ENCODE measurements around the gene BRWD1. TPM values are rescaled to one million over a fixed set of nuclear protein-coding genes. Genes with fewer than 3 reads are reported as not detected.

BRWD1 gene
- total RNA-seq, 1 experiment from 2014 or later = 53.3 TPM

- H3K27me3 Mint-ChIP-seq (ENCODE audit: low read depth) = no peaks in the 10 kb centered on the region
- no peak overlapping the region for H3K27ac Mint-ChIP-seq
- H3K9me3 Mint-ChIP-seq = no peaks in the 10 kb centered on the region
- DNase-seq (ENCODE audit: low spot score) (no peak), ATAC-seq (no peak)
- H3K4me3 Mint-ChIP-seq = no peak overlapping the region
- ChIA-PET POLR2A (no interaction called here), CTCF (interaction anchor here (1.4 kb wide), 1 partner anchor 160 kb away, joined by 3 read pairs; no protein-coding TSS in a partner anchor)
- peaks cover 41% of the 10 kb centered on the region for H3K36me3 Mint-ChIP-seq
- H3K4me1 Mint-ChIP-seq = no peaks in the 10 kb centered on the region
- TF ChIP-seq, protein P1, sequence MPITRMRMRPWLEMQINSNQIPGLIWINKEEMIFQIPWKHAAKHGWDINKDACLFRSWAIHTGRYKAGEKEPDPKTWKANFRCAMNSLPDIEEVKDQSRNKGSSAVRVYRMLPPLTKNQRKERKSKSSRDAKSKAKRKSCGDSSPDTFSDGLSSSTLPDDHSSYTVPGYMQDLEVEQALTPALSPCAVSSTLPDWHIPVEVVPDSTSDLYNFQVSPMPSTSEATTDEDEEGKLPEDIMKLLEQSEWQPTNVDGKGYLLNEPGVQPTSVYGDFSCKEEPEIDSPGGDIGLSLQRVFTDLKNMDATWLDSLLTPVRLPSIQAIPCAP (CRISPR knock-in tag; IDR thresholded peaks at IDR 0.05) = no peak
- no peak for TF ChIP-seq ZNF317 (CRISPR knock-in tag; IDR thresholded peaks at IDR 0.05; ENCODE audit: borderline replicate concordance, low read depth)
- TF ChIP-seq ZNF671 (CRISPR knock-in tag; IDR thresholded peaks at IDR 0.05) = no peak
- no peak for TF ChIP-seq PREB (CRISPR knock-in tag; IDR thresholded peaks at IDR 0.05; ENCODE audit: borderline replicate concordance)
- TF ChIP-seq SOX15 (CRISPR knock-in tag; IDR thresholded peaks at IDR 0.05) = no peak
- TF ChIP-seq ESRRA (CRISPR knock-in tag; IDR thresholded peaks at IDR 0.05; ENCODE audit: borderline replicate concordance) = no peak
- no peak for TF ChIP-seq TEAD4 (CRISPR knock-in tag; IDR thresholded peaks at IDR 0.05)
- TF ChIP-seq, protein P2, sequence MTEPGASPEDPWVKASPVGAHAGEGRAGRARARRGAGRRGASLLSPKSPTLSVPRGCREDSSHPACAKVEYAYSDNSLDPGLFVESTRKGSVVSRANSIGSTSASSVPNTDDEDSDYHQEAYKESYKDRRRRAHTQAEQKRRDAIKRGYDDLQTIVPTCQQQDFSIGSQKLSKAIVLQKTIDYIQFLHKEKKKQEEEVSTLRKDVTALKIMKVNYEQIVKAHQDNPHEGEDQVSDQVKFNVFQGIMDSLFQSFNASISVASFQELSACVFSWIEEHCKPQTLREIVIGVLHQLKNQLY (CRISPR knock-in tag; IDR thresholded peaks at IDR 0.05) = no peak
Observed at GRCh38 chr21:39281853-39282252, 31.6 kb downstream of the BRWD1 start.

DNA sequence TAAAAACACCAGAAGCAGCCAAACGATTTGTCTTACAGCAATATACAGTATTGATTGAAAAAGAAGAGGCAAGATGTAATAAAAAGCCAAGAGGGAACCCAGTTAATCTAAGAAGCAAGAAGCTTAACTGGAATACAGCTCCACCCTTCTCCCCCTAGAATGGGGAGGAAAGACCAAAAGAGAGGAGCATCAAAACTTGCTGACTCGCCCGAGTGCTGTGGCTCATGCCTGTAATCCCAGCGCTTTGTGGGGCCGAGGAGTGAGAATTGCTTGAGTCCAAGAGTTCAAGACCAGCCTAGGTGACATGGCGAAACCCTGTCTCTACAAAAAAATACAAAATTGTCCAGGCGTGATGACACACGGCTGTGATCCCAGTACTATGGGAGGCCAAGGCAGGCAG, 32.2 kb downstream of the BRWD1 start:
- ChIA-PET POLR2A (no interaction called here), CTCF (no interaction called here)
- no peak for TF ChIP-seq PRRX2 (CRISPR knock-in tag; IDR thresholded peaks at IDR 0.05)
- TF ChIP-seq E2F5 (CRISPR knock-in tag; IDR thresholded peaks at IDR 0.05) = no peak
- no peak for TF ChIP-seq ZNF232 (CRISPR knock-in tag; IDR thresholded peaks at IDR 0.05)
- no peak for TF ChIP-seq ZNF512 (CRISPR knock-in tag; IDR thresholded peaks at IDR 0.05; ENCODE audit: borderline replicate concordance)
- TF ChIP-seq ZNF121 (CRISPR knock-in tag; IDR thresholded peaks at IDR 0.05) = no peak
- TF ChIP-seq GABPB1 (CRISPR knock-in tag; IDR thresholded peaks at IDR 0.05) = no peak
- no peak for TF ChIP-seq ZNF425 (CRISPR knock-in tag; conservative IDR thresholded peaks at IDR 0.05)
- TF ChIP-seq, protein P3, sequence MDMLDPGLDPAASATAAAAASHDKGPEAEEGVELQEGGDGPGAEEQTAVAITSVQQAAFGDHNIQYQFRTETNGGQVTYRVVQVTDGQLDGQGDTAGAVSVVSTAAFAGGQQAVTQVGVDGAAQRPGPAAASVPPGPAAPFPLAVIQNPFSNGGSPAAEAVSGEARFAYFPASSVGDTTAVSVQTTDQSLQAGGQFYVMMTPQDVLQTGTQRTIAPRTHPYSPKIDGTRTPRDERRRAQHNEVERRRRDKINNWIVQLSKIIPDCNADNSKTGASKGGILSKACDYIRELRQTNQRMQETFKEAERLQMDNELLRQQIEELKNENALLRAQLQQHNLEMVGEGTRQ (CRISPR knock-in tag; IDR thresholded peaks at IDR 0.05) = no peak
- TF ChIP-seq, protein P4, sequence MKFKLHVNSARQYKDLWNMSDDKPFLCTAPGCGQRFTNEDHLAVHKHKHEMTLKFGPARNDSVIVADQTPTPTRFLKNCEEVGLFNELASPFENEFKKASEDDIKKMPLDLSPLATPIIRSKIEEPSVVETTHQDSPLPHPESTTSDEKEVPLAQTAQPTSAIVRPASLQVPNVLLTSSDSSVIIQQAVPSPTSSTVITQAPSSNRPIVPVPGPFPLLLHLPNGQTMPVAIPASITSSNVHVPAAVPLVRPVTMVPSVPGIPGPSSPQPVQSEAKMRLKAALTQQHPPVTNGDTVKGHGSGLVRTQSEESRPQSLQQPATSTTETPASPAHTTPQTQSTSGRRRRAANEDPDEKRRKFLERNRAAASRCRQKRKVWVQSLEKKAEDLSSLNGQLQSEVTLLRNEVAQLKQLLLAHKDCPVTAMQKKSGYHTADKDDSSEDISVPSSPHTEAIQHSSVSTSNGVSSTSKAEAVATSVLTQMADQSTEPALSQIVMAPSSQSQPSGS (CRISPR knock-in tag; IDR thresholded peaks at IDR 0.05; ENCODE audit: borderline replicate concordance, low read depth) = no peak
- no peak for TF ChIP-seq NFYB (CRISPR knock-in tag; conservative IDR thresholded peaks at IDR 0.05; ENCODE audit: low read depth)
- TF ChIP-seq TP53 (CRISPR knock-in tag; IDR thresholded peaks at IDR 0.05) = no peak
- TF ChIP-seq EMX1 (CRISPR knock-in tag; IDR thresholded peaks at IDR 0.05) = no peak
- TF ChIP-seq ZNF423 (CRISPR knock-in tag; IDR thresholded peaks at IDR 0.05) = no peak
- no peak for TF ChIP-seq FOXJ3 (CRISPR knock-in tag; IDR thresholded peaks at IDR 0.05; ENCODE audit: borderline replicate concordance)
- TF ChIP-seq IRF2 (CRISPR knock-in tag; IDR thresholded peaks at IDR 0.05; ENCODE audit: borderline replicate concordance, low read depth) = no peak
- TF ChIP-seq, protein P5, sequence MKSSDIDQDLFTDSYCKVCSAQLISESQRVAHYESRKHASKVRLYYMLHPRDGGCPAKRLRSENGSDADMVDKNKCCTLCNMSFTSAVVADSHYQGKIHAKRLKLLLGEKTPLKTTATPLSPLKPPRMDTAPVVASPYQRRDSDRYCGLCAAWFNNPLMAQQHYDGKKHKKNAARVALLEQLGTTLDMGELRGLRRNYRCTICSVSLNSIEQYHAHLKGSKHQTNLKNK (CRISPR knock-in tag; IDR thresholded peaks at IDR 0.05) = no peak
- H3K27me3 Mint-ChIP-seq (ENCODE audit: low read depth) = no peaks in the 10 kb centered on the region
- peaks cover 42% of the 10 kb centered on the region for H3K36me3 Mint-ChIP-seq
- no peak for ATAC-seq
- peak overlapping the region; percentile 16; the same call in 1 of the 2 replicates for H3K27ac Mint-ChIP-seq
- H3K9me3 Mint-ChIP-seq = no peaks in the 10 kb centered on the region
- no peaks in the 10 kb centered on the region for H3K4me1 Mint-ChIP-seq
- H3K4me3 Mint-ChIP-seq = no peak overlapping the region
- no peak for DNase-seq (ENCODE audit: low spot score)

Data from WTC11 (cell line).